ENCODE data around the gene VIM.
"Not testable (repeated sequence)": the region's sequence is repeated elsewhere in the genome, so short reads cannot be mapped to it uniquely, and the experiment has no call there.

The VIM gene

DNA sequence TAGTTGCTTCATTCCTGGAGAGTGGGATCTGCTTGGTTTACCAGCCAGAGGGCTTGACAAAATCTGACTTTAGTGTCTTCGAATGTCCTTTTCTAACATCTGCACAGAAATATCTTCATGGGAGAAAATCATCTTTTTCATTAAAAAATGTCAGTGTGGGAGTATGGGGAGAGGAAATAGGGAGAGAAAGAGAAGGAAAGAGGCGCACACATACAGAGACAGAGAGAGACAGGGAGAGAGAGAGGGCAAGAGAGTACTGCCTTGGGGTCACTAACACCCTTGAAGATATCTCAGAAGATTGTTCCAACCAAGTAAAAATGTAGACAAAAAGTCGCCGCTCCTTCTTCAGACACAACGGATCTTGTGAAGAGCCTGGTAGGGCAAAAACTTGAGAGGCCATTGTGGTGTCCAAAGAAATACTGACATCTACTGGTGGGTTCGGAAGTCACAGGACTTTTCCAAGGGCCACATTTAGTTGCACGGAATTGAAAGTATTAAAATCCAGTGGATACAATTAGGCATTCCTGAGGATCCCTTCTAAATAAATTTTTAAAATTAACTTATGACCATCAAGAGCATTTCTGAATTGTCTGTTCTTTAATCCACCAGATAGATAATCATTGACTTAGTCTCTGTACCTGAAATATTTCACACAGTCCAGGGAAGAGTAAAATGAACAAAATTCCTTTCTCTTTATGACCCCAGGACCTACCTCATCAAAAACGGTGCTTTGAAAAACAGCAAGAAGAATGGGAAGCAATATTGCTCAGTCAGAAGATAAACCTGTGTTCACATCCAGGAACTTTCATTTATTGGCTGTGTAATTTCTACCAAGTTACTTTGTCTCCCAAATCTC, 29.7 kb downstream of the VIM start:
- peak; percentile 4 for DNase-seq

DNA sequence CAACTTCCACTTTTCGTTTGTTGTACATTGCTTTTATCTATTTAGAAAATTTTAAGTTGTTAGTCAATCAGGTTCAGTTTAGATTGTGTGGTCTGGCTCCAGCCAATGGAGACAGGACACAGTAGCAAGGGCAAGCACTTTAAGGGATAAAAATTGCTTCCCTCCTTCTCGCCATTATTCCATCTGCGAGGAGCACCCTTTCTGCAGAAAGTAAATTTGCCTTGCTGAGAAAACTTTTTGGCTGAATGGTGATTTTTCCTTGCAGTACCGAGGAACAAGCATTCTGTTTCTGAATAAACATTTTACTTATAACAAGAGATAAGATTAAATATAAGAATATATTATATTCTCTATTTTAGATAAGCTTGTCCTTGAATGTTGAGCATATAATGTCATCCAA, 34.5 kb downstream of the VIM start:
- DNase-seq, result no peak

DNA sequence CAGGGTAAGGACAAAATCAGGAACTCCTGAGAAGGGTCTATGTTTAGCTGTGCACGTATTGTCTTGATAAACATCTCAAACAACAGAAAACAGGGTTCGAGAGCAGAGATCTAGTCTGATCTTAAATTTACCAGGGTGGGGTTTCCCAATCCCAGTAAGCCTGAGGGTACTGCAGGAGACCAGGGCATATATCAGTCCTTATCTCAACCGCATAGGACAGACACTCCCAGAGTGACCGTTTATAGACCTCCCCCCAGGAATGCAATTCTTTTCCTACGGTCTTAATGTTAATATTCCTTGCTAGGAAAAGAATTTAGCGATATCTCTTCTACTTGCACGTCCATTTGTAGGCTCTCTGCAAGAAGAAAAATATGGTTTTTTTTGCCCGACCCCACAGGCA, 35.5 kb downstream of the VIM start:
- no peak for DNase-seq

DNA sequence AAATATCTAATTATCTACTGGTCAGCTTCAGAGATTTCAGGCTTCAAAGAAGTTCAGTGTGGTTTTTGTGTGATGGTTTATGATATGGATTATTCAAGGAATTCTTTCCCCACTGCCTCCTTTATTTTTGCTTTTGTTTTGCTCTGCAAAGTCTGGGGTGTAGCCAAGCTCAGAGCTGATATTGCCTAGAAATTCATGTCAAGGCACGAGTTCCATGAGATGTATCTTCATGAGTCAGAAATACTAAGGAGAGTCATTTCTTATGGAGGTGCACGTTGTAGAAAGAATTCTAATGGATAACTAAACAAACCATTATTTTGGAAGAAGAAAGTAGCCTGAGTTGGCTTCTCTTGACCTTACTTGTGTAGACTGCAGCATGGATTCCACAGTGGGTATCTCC, 37.4 kb downstream of the VIM start:
- DNase-seq, result no peak

DNA sequence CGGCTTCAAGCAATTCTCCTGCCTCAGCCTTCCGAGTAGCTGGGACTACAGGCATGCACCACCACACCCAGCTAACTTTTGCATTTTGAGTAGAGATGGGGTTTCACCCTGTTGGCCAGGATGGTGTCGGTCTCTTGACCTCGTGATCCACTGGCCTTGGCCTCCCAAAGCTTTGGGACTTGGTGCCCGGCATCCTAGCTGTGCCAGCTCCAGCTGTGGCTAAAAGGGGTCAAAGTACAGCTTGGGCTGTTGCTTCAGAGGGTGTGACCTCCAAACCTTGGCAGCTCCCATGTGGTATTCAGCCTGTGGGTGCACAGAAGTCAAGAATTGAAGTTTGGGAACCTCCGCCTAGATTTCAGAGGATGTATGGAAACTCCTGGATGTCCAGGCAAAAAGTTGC, 38.5 kb downstream of the VIM start:
- not testable (repeated sequence) for DNase-seq

DNA sequence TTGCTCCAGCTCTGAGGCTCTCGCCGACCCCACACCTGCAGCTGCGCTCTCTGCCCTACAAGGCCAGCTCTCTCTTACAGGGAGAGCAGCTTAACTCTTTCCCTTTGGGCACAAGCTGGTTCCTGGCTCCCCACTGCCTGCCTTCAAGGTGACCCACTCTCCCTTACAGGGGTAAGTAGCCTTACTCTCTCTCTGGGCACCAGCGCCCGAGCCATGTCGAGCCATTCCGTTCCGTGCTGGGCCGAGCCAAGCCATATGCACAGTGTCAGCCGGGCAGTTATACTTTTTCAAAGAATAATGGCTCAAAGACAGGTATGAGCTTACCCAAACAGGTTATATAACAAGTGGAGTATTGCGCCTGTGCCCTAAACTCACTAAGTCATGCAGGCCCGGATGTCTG, 44.6 kb downstream of the VIM start:
- no peak for DNase-seq

DNA sequence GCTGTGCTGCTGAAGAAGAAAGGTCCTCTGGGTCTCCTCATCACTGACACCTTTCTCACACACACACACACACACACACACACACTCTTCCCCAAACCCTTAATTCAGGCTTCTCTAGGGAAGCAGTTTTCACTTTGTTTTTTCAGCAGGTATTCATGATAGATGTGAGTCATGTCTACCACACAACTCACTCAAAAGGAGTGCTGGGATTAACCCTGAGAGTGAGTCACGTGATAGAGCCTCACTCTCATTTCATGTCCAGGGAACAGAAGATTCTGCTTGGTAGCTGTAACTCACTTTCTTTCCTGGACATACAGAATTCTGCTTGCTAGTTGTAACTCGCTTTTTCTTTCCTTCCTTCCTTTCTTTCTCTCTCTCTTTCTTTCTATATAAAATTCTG, 45.4 kb downstream of the VIM start:
- no peak for DNase-seq

DNA sequence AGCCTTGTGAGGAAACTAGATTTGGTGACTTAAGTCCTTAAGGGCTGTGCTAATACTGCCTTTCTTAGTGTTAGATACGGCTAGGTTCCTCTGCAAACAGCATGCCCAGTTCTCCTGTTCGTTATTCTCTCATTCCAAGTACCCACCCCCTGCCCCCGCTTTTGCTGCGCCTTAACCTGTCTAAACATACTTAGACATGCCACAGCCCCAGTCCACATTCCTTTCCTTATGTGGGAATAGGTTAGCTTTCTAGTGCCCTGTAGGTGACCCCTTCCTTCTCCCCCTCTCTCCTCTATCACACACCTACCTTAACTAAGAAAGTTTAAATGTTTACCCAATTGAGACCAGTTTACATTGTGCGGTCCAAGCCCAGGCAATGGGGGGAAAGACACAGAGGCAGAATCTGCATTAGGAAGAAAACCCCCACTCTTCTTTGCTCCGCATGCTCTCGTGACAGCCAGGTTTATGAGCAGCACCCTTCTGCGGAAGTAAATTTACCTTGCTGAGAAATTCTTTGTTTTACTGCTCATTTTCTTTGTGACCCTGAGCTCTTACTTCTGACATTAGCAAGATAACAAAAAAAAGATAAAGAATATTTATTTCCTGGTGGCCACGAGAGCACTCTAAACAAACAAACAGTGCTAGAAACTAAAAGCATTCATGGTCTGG, 48.8 kb downstream of the VIM start:
- DNase-seq, result no peak

DNA sequence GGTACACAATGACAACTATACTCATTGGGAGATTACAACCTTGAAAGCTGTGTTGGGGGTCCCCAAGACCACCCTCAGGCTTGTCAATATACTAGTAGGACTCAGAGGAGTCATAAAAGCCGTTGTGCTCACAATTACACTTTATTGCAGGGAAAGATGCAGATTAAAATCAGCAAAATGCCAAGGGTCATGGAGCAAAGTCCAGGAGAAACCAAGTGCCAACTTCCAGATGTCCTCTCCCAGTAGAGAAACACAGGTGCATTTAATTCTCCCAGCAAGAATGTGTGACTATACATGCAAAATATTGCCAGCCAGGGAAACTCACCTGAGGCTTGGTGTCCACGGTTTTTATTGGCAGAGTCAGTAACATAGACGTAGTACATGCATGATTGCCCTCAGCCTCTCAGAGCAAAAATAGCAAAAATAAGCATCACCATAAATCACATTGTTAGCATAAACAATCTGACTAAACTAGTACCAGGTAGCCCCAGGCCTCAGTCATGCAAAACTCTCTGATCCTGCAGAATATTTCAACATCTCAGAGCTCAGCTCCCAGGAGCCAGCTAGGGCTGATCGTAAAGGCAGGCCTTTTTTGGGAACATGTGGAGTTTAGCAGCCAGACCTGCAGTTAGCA, 50.7 kb downstream of the VIM start:
- no peak for DNase-seq

DNA sequence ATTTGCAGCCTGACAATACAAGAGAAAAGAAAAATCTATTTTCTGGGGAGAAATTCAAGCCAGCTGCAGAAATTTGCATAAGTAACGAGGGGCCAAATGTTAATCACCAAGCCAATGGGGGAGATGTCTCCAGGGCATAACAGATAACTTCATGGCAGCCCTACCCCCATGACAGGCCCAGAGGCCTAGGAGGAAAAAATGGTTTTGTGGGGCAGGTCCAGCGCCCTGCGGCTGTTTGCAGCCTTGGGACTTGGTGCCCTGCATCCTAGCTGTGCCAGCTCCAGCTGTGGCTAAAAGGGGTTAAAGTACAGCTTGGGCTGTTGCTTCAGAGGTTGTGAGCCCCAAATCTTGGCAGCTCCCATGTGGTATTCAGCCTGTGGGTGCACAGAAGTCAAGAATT, 54.3 kb downstream of the VIM start:
- DNase-seq, result no peak

DNA sequence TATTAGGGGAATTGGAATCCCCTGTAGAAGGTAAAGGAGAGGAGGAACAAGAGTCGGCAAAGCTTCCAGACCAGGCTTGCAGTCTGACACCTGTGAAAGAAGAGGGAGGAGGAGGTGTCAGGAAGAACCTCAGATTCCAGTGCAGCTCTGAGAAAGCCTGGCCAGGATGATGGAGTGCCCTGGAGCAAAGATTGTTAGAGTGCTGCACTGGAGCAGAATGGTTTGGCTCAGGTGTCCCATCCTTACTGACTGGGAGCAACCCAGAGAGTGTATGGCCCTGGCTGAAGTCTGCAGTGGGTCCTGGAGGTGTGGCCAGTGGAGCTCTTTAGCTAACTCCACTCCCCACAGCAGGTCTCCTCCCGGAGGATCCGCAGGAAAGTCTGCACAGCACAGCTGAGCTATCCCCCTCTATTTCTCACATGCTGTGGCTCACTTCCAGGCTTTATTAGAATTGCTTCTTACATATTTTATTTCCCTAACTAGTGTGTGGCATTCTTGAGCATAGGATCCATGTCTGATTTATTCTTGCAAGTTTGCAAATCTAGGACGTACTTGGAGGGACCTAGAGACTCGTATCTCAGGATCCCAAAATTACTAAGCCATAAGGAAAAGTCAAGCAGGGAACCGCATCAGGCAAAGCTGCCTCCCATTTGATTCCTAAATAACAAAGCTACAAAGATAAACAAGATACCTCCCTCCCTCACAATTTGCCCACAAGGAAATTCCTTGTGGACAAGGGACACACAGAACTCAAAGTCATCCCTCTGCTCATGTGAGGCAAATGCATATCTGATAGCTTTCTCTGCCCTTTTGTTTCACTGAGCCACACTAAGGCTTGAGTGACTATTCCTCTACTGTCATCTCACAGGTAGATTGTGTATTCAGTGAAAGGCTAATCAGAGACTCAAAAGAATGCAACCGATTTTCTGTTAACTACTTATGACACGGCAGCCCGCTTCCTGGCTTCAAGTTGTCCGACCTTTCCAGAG, 58.8 kb downstream of the VIM start:
- DNase-seq, result no peak

Measured in NK-92 treated with Interleukin-12 subunit alpha and Interleukin-12 subunit beta, amount 100 ng/mL, for 24 hours (cell line).